Stimulated activated naive CD4-positive, alpha-beta T cell treated with Interleukin-2 at 50 U/mL for 16 hours (primary cell): ENCODE data around the gene YBX2.
"Not testable (repeated sequence)": the region's sequence is repeated elsewhere in the genome, so short reads cannot be mapped to it uniquely, and the experiment has no call there.

Experiments
- DNase-seq: peaks from one replicate; lab custom pipeline; 2025; lab: John Stamatoyannopoulos, UW

Gene YBX2

GRCh38 chr17:7294614-7295153 is at the start of gene YBX2:
YBX2 (minus strand) TSS chr17:7294639; CDS start chr17:7294500, 139 bp downstream.
- peak; percentile 75 for DNase-seq

GRCh38 chr17:7343250-7343649 is 48.8 kb upstream of the YBX2 start:
- no peak for DNase-seq

DNA sequence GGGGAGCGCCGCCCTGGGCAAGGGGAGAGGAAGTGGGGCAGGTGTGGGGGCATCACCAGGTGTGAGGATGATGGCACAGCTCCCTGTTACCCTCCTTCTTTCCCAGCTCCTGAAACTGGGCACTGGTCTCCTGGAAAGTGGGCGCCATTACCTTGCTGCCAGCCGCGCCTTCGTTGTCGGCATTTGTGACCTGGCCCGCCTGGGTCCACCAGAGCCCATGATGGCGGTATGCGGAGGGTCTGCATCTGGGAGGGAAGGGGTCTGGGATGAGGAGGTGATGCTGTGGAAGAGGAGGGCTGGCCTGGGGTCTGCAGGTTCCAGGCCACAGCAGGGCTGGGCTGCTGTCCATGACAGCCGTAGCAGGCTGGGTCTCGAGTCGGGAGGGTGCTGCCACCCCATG is 47.4 kb upstream of the YBX2 start:
- no peak for DNase-seq

DNA sequence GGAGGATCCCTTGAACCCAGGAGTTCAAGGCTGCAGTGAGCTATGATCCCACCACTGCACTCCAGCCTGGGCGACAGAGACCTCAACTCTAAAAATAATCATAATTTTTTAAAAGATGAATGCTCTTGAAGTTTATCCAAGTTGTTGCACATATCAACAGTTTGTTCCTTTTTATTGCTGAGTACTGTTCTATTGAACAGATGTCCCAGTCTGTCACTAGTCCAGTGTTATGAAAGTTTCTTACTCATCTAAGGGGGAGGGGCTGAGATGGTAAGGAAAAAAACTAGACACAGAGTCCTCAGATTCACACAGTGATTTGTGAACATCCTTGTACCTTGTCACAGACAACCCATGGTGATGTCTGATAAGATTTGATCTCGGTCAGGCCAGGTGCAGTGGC is 45.7 kb upstream of the YBX2 start:
- no peak for DNase-seq

DNA sequence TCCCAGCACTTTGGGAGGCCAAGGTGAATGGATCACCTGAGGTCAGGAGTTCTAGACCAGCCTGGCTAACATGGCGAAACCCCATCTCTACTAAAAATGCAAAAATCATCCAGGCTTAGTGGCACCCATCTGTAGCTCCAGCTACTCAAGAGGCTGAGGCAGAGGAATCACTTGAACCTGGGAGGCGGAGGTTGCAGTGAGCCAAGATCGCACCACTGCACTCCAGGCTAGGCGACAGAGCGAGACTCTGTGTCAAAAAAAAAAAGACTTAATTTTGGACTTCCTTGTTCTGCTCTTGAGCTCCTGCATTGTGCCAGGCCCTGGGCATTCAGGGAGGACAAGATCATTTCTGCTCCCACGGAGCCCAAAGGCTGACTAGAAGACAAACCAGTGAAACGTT is 43.2 kb upstream of the YBX2 start:
- DNase-seq, result not testable (repeated sequence)

DNA sequence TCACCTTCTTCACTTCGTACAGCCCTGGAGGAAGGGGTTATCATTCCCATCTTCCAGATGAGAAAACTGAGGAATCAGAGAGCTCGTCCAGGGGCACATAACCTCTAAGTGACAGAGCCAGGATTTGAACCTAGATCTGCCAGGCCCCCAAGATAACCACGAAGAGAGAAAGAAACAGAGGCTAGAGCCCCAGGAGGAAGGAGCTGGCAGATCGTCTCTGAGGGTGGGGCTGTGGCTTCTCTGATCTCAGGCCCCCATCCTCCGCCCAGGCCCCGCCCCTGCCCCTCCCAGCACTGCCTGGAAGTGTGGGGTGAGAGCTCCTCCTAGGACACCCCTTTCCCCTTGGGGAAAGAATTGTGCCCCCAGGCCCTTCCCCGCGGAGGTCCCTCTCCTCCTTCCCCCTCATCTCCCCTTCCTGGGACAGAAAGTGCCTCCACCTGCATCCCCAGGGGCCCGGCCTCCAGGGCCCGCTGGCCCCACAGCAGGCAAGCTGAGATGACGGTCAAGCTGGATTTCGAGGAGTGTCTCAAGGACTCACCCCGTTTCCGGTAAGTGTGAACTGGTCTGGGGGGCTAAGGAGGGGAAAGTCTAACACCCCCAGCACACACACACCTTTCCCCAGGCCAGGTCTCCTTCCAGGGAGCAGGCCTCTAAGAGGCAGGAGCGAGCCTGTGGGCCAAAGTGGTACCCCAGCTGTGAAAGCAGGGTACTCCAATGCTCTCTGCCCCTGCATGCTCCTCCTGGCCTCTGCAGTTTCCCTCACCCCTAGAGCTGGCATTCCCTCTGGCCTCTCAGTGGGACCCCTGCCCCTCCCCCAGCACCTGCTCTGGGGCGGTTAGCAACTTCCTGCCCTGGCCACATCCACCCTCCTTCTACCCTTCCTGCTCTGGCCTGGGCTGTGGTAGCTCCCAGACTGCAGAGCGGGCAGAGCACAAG is 42.1 kb upstream of the YBX2 start, which contains the start of gene ACAP1:
Gene ACAP1 (plus strand): TSS at position 290 of the 936 bp plus-strand sequence. CDS start 206 bp downstream, at position 496.
- peak; percentile 80 for DNase-seq

DNA sequence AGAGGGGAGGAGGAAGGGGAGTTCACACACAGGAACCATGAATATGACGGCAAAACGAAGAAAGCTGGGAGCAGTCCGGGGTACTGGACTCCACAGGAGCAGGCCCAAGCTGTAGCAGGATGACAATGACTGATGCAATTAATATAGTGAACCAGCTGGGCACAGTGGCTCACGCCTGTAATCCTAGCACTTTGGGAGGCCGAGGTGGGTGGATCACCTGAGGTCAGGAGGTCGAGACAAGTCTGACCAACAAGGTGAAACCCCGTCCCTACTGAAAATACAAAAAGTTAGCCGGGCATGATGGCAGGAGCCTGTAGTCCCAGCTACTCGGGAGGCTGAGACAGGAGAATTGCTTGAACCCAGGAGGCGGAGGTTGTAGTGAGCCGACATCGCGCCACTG is 41.3 kb upstream of the YBX2 start:
- not testable (repeated sequence) for DNase-seq

GRCh38 chr17:7334938-7335538 is 40.6 kb upstream of the YBX2 start:
- no peak for DNase-seq

DNA sequence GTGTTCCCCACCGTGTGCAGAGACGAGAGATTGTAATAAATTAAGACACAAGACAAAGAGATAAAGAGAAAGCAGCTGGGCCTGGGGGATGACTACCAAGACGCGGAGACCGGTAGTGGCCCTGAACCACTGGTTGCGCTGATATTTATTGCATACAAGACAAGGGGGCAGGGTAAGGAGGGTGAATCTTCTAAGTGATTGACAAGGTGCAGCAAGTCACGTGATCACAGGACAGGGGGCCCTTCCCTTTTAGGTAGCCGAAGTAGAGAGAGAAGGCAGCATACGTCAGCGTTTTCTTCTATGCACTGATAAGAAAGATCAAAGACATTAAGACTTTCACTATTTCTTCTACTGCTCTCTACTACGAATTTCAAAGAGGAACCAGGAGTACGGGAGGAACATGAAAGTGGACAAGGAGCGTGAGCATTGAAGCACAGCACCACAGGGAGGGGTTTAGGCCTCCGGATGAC is 38.2 kb upstream of the YBX2 start:
- not testable (repeated sequence) for DNase-seq

DNA sequence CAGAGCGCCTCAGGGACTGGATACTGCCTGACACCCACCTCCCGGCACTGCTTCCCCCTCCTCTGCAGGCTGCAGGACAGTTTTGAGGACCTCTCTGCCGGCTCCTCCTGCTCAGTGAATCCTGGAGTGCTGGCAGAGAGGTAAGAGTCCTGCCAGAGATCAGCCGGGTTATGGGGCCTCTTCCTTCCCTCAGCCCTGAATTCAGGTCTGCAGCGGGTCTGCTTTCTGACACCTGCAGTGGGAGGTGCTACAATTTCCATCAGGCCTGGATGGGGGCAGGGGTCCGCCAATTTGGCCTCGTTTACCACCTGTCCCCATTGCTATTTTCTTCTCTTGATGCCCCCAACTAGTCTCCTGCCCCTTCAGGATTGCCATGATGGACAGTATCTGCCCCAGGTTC is 37.7 kb upstream of the YBX2 start:
- no peak for DNase-seq

DNA sequence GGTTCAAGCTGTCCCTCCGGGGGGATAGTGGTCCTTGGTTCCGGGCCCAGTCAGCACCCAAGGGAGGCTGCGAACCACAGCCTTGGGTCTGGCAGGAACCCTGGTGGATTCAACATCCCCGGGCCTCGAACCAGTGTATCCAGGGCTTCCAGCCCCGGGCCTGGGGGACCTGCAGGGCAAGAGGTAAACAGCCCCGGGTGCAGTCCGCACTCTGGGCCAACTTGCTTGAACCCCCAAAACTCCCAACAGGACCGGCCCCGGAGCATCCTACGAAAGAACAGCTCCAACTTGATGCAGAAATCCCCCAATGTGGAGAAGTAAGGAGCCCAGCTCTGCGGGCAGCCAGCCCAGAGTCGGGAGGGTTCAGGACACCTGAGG is 36.2 kb upstream of the YBX2 start:
- DNase-seq, result no peak

GRCh38 chr17:7329997-7330637 is 35.7 kb upstream of the YBX2 start:
- peak; percentile 79 for DNase-seq

DNA sequence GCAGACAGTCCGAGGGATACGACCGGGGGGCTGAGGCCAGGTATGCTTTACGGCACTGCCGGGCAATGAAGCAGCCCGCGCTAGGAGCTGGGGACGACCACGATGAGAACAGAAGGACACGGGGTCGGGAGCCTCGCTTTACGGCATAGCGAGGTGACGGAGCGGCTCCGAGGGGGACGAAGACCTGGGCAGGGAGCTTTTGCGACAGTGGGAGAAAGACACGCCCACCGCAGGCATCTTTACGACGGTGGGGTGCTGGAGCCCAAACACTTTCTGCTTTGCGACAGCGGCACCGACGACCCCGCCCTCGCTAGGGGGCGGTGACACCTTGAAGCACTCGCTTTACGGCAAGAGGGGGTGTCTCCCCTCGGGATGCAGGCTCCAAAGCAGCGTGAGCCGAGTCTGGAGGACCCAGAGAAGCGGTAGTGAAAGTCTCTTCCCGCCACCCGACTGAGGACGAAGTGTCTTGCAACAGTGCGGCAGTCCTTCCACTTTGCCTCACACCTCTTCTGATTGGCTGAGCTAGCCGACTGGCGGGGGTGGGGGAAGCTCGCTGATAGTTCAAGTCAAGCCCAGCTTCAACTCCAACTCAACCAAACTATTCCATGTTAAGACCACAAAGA is 35.0 kb upstream of the YBX2 start:
- peak; percentile 96 for DNase-seq

DNA sequence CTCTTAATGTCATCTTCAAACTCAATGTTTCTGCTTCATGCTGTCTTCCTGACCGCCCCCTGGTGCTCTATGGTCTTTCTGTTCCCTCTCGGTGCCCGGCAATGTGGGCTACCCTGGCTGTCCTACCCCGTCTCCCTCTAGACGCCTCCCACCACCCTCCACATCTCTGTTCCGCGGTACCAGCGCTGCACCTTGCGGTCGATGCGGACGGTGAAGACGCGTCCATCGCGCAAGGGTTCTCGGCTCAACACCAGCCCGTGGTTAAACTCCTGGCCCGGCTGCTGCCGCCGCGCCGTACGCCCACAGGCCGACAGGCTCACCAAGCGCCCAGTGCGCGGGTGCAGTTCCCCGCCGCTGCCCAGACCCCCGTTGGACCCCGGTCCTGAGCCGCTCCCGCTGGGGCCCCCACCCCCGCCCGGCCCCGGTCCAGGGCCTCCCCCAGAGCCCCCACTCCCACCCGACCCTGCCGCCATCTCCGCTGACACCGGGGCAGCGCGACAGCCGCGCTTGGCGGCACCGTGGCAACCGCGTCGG is 34.5 kb upstream of the YBX2 start, which contains the start of gene NEURL4:
Gene NEURL4 (minus strand): TSS at position 496 of the 534 bp plus-strand sequence. CDS start 23 bp downstream, at position 473.
- DNase-seq, result peak; percentile 41

GRCh38 chr17:7328009-7328408 is 33.6 kb upstream of the YBX2 start:
- no peak for DNase-seq

- no peak for DNase-seq
Measured at GRCh38 chr17:7327501-7327900, 33.1 kb upstream of the YBX2 start.

- no peak for DNase-seq
Measured at GRCh38 chr17:7327056-7327455, 32.6 kb upstream of the YBX2 start.

GRCh38 chr17:7326186-7326585 is 31.7 kb upstream of the YBX2 start:
- DNase-seq, result no peak

DNA sequence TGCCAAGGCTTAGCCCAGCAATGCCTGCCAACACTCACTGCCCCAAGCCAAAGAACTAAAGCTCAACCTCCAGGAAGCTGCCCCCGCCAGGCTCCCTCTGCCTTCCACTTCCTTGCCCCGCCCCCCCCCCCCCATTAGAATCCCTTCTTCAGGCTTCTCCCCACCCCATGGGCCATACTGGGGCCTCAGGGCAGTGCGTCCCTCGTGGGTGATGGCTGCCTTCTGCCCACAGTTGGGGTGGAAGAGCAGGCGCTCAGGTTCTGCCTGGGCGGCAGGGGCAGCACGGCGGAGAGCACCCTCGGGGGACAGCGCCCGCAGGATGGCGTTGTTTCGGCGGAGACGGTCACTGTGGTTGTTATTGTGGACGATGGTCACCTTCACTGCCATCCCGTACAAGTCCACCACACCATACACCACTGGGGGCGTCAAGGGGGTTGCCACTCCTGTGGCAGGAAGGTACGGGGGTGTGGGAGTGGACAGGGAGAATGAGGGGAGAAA is 30.6 kb upstream of the YBX2 start:
- DNase-seq, result no peak

DNA sequence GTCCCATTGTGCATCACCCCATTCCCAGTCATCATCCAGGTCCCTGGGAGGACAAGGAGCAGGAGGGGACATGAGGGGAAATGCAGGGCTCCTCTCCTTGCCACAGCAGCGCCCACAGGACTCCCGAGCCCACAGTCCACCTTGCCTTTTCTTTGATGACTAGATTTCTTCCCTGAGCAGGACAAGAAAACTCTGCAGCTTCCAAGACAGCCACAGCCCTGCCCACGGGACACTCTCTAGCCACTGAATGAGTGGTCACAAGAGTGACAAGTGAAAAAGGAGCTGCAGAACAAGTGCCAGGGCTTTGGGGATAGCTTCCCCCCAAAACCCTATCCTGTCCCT is 30.0 kb upstream of the YBX2 start:
- no peak for DNase-seq

GRCh38 chr17:7323731-7324437 is 29.4 kb upstream of the YBX2 start:
- DNase-seq, result peak; percentile 42
